HepG2 (cell line): ENCODE results near the gene PRKAG1. TPM values are rescaled to one million over a fixed set of nuclear protein-coding genes. Genes with fewer than 3 reads are reported as not detected.
A peak's percentile ranks its signal among the peaks of the same experiment; 100 is the strongest.

Experiments used
- HHEX ChIP-seq: IDR thresholded peaks from 2 replicates; pipeline ENCODE4 v1.6.1; 2016; ENCODE audit warnings: control low read depth
- HNRNPK ChIP-seq: fragments of 200-400 bp; formaldehyde crosslinking; IDR thresholded peaks from 2 replicates; pipeline ENCODE4 v1.6.1; 2018; ENCODE audit warnings: low read length, low read depth, moderate library complexity, mild to moderate bottlenecking; ENCODE audit not compliant: poor library complexity, severe bottlenecking
- MAFK ChIP-seq, 2 experiments: IDR thresholded peaks in 1 of 2; conservative IDR thresholded peaks in 1 of 2; 2 replicates each; pipeline ENCODE4 v1.6.1; 2011; ENCODE audit warnings: improper control_type of control experiment in 2 of 2, low read length in 2 of 2
- PCBP2 ChIP-seq: fragments of 200-400 bp; formaldehyde crosslinking; optimal IDR thresholded peaks from 2 replicates; pipeline ENCODE3; 2018; ENCODE audit warnings: low read length, low read depth; ENCODE audit not compliant: poor library complexity, severe bottlenecking
- TMF1 ChIP-seq: sonication (generic); formaldehyde crosslinking; IDR thresholded peaks from 2 replicates; pipeline ENCODE4 v1.8.1; 2022; ENCODE audit warnings: low read depth, missing genetic modification reagents
- ZNF138 ChIP-seq: sonication (generic); formaldehyde crosslinking; IDR thresholded peaks from 2 replicates; pipeline ENCODE4 v1.5.0; 2020; ENCODE audit warnings: mild to moderate bottlenecking, low read depth, missing genetic modification reagents
- ZNF33B ChIP-seq: sonication (generic); formaldehyde crosslinking; IDR thresholded peaks from 2 replicates; pipeline ENCODE4 v1.5.1; 2020; ENCODE audit warnings: mild to moderate bottlenecking, missing genetic modification reagents
- ZNF350 ChIP-seq: sonication (generic); formaldehyde crosslinking; IDR thresholded peaks from 2 replicates; pipeline ENCODE4 v1.4.0; 2020; ENCODE audit warnings: mild to moderate bottlenecking, low read depth, missing genetic modification reagents, borderline replicate concordance
- ZNF687 ChIP-seq: sonication (generic); formaldehyde crosslinking; IDR thresholded peaks from 2 replicates; pipeline ENCODE4 v1.5.1; 2020; ENCODE audit warnings: mild to moderate bottlenecking, missing genetic modification reagents, moderate library complexity
- ZNF772 ChIP-seq: sonication (generic); formaldehyde crosslinking; IDR thresholded peaks from 2 replicates; pipeline ENCODE4 v1.5.0; 2020; ENCODE audit warnings: mild to moderate bottlenecking, missing genetic modification reagents
- ZSCAN22 ChIP-seq: sonication (generic); formaldehyde crosslinking; IDR thresholded peaks from 2 replicates; pipeline ENCODE4 v1.4.0; 2020; ENCODE audit warnings: mild to moderate bottlenecking, missing genetic modification reagents
- polyA plus RNA-seq, 8 experiments: library from polyadenylated mRNA; depleted of rRNA in 3 of 8; stranded (reverse) in 7 of 8; unstranded in 1 of 8; fragments of >200 nt; fragmentation: Illumina TruSeq in 4 of 8; extraction: Trizol in 4 of 8; gene quantifications; 2 replicates each; pipeline versions ENCODE4 v1.2.1 to v1.2.3, GENCODE V29; 2011 to 2016; ENCODE audit warnings: low read depth in 4 of 8, missing spikeins in 1 of 8, mixed read lengths in 1 of 8; ENCODE audit not compliant: insufficient read depth in 1 of 8
- total RNA-seq, 5 experiments: library from RNA; depleted of rRNA; stranded (reverse); fragments of >200 nt; fragmentation: Illumina TruSeq; extraction: Trizol; gene quantifications; 2 replicates each; pipeline ENCODE4 v1.2.3, GENCODE V29; 2016; ENCODE audit warnings: low read depth in 1 of 5
- TF ChIP-seq, protein P1 (sequence below): sonication (generic); formaldehyde crosslinking; IDR thresholded peaks from 2 replicates; pipeline ENCODE4 v1.8.1; 2023; ENCODE audit warnings: mild to moderate bottlenecking, missing genetic modification reagents, borderline replicate concordance
- TF ChIP-seq, protein P2 (sequence below), 2 experiments: sonication (generic) in 1 of 2; formaldehyde crosslinking in 1 of 2; IDR thresholded peaks; 2 replicates each; pipeline versions ENCODE4 v1.4.0 to v1.6.1; 2018 to 2020; ENCODE audit warnings: missing genetic modification reagents in 2 of 2, borderline replicate concordance in 1 of 2, low read depth in 1 of 2, mild to moderate bottlenecking in 1 of 2, missing biosample characterization in 1 of 2
- TF ChIP-seq, protein P3 (sequence below): sonication (generic); formaldehyde crosslinking; conservative IDR thresholded peaks from 2 replicates; pipeline ENCODE4 v1.4.0; 2020; ENCODE audit warnings: missing genetic modification reagents
- TF ChIP-seq, protein P4 (sequence below): sonication (generic); formaldehyde crosslinking; IDR thresholded peaks from 2 replicates; pipeline ENCODE4 v1.4.0; 2020; ENCODE audit warnings: missing genetic modification reagents

Gene PRKAG1
- total and polyA plus RNA-seq, 2 of the 13 experiments (the other 11 are each of a cell fraction or from before 2014, with no cell fraction given), result 26.1 to 32.8 TPM

DNA sequence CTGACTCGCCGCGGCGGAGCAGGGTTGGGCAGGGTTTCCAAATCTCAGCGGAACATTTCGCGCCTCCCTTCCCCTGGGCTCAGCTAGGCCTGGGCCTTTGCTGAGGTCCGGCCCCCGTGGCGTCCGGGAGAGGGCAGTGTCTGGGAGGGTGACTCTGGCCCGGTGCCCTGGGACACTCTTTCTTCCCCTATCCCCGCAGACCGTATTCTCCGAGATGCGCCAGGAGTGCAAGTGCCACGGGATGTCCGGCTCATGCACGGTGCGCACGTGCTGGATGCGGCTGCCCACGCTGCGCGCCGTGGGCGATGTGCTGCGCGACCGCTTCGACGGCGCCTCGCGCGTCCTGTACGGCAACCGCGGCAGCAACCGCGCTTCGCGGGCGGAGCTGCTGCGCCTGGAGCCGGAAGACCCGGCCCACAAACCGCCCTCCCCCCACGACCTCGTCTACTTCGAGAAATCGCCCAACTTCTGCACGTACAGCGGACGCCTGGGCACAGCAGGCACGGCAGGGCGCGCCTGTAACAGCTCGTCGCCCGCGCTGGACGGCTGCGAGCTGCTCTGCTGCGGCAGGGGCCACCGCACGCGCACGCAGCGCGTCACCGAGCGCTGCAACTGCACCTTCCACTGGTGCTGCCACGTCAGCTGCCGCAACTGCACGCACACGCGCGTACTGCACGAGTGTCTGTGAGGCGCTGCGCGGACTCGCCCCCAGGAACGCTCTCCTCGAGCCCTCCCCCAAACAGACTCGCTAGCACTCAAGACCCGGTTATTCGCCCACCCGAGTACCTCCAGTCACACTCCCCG is 37.4 kb downstream of the PRKAG1 start (continued):
- TF ChIP-seq ZNF138 (CRISPR knock-in tag) (no peak), ZSCAN22 (CRISPR knock-in tag) (no peak), PCBP2 (no peak), TMF1 (CRISPR knock-in tag) (no peak), ZNF687 (CRISPR knock-in tag) (peak; percentile 39; the same call in 1 of the 2 replicates), HHEX (CRISPR knock-in tag) (no peak), ZNF772 (CRISPR knock-in tag) (peak; percentile 56; the same call in 1 of the 2 replicates), MAFK (conservative IDR thresholded peaks at IDR 0.05 in 1 of 2, IDR thresholded peaks at IDR 0.05 in 1 of 2; ENCODE audit: low read length in 2 of 2) (no peak), ZNF350 (CRISPR knock-in tag) (no peak), ZNF33B (CRISPR knock-in tag) (no peak), HNRNPK (no peak)
- TF ChIP-seq, protein P1, sequence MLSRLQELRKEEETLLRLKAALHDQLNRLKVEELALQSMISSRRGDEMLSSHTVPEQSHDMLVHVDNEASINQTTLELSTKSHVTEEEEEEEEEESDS (CRISPR knock-in tag), result no peak
- TF ChIP-seq, protein P2, sequence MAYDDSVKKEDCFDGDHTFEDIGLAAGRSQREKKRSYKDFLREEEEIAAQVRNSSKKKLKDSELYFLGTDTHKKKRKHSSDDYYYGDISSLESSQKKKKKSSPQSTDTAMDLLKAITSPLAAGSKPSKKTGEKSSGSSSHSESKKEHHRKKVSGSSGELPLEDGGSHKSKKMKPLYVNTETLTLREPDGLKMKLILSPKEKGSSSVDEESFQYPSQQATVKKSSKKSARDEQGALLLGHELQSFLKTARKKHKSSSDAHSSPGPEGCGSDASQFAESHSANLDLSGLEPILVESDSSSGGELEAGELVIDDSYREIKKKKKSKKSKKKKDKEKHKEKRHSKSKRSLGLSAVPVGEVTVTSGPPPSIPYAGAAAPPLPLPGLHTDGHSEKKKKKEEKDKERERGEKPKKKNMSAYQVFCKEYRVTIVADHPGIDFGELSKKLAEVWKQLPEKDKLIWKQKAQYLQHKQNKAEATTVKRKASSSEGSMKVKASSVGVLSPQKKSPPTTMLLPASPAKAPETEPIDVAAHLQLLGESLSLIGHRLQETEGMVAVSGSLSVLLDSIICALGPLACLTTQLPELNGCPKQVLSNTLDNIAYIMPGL (CRISPR knock-in tag; IDR thresholded peaks at IDR 0.05; ENCODE audit: borderline replicate concordance in 1 of 2, low read depth in 1 of 2), result peak in 1 of 2 experiments; percentile 11; a peak in 2 of 4 replicates
- TF ChIP-seq, protein P3, sequence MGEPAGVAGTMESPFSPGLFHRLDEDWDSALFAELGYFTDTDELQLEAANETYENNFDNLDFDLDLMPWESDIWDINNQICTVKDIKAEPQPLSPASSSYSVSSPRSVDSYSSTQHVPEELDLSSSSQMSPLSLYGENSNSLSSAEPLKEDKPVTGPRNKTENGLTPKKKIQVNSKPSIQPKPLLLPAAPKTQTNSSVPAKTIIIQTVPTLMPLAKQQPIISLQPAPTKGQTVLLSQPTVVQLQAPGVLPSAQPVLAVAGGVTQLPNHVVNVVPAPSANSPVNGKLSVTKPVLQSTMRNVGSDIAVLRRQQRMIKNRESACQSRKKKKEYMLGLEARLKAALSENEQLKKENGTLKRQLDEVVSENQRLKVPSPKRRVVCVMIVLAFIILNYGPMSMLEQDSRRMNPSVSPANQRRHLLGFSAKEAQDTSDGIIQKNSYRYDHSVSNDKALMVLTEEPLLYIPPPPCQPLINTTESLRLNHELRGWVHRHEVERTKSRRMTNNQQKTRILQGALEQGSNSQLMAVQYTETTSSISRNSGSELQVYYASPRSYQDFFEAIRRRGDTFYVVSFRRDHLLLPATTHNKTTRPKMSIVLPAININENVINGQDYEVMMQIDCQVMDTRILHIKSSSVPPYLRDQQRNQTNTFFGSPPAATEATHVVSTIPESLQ (CRISPR knock-in tag), result no peak
- TF ChIP-seq, protein P4, sequence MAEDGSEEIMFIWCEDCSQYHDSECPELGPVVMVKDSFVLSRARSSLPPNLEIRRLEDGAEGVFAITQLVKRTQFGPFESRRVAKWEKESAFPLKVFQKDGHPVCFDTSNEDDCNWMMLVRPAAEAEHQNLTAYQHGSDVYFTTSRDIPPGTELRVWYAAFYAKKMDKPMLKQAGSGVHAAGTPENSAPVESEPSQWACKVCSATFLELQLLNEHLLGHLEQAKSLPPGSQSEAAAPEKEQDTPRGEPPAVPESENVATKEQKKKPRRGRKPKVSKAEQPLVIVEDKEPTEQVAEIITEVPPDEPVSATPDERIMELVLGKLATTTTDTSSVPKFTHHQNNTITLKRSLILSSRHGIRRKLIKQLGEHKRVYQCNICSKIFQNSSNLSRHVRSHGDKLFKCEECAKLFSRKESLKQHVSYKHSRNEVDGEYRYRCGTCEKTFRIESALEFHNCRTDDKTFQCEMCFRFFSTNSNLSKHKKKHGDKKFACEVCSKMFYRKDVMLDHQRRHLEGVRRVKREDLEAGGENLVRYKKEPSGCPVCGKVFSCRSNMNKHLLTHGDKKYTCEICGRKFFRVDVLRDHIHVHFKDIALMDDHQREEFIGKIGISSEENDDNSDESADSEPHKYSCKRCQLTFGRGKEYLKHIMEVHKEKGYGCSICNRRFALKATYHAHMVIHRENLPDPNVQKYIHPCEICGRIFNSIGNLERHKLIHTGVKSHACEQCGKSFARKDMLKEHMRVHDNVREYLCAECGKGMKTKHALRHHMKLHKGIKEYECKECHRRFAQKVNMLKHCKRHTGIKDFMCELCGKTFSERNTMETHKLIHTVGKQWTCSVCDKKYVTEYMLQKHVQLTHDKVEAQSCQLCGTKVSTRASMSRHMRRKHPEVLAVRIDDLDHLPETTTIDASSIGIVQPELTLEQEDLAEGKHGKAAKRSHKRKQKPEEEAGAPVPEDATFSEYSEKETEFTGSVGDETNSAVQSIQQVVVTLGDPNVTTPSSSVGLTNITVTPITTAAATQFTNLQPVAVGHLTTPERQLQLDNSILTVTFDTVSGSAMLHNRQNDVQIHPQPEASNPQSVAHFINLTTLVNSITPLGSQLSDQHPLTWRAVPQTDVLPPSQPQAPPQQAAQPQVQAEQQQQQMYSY (CRISPR knock-in tag), result 0 out of 2 replicates have a peak, but pooled peaks have one; percentile 4
